HG03521 (cell line): ENCODE measurements around the gene BRIP1.
"Not testable (repeated sequence)": the region's sequence is repeated elsewhere in the genome, so short reads cannot be mapped to it uniquely, and the experiment has no call there.

ENCODE experiments used
- ATAC-seq: cut with Tn5 transposase; IDR thresholded peaks from one replicate; pipeline ENCODE4 v1.9.1; 2021; ENCODE audit warnings: mild to moderate bottlenecking, moderate library complexity; ENCODE audit not compliant: unreplicated experiment

BRIP1 gene

GRCh38 chr17:61831099-61831498 lies 32.2 kb downstream of the BRIP1 start:
- no peak for ATAC-seq

GRCh38 chr17:61828694-61829093 lies 34.6 kb downstream of the BRIP1 start:
- no peak for ATAC-seq

GRCh38 chr17:61827649-61828395 lies 35.5 kb downstream of the BRIP1 start:
- no peak for ATAC-seq

- ATAC-seq: not testable (repeated sequence)
Observed at GRCh38 chr17:61826866-61827265, 36.5 kb downstream of the BRIP1 start.

GRCh38 chr17:61826198-61826597 lies 37.1 kb downstream of the BRIP1 start:
- ATAC-seq: not testable (repeated sequence)

GRCh38 chr17:61825448-61826137 lies 37.7 kb downstream of the BRIP1 start:
- ATAC-seq: no peak

- no peak for ATAC-seq
Observed at GRCh38 chr17:61822326-61823285, 40.7 kb downstream of the BRIP1 start.

GRCh38 chr17:61821655-61822054 lies 41.7 kb downstream of the BRIP1 start:
- ATAC-seq: no peak

- not testable (repeated sequence) for ATAC-seq
Observed at GRCh38 chr17:61819265-61819664, 44.1 kb downstream of the BRIP1 start.

GRCh38 chr17:61818225-61818624 lies 45.1 kb downstream of the BRIP1 start:
- no peak for ATAC-seq

- ATAC-seq: no peak
Observed at GRCh38 chr17:61817452-61817851, 45.9 kb downstream of the BRIP1 start.

GRCh38 chr17:61816538-61816937 lies 46.8 kb downstream of the BRIP1 start:
- ATAC-seq: no peak

GRCh38 chr17:61815863-61816503 lies 47.3 kb downstream of the BRIP1 start:
- no peak for ATAC-seq

- no peak for ATAC-seq
Observed at GRCh38 chr17:61814485-61814884, 48.8 kb downstream of the BRIP1 start.

GRCh38 chr17:61813211-61813610 lies 50.1 kb downstream of the BRIP1 start:
- ATAC-seq: no peak

GRCh38 chr17:61812747-61813146 lies 50.6 kb downstream of the BRIP1 start:
- ATAC-seq: no peak

- ATAC-seq: no peak
Observed at GRCh38 chr17:61809816-61810392, 53.4 kb downstream of the BRIP1 start.

- no peak for ATAC-seq
Observed at GRCh38 chr17:61808442-61808841, 54.9 kb downstream of the BRIP1 start.

- no peak for ATAC-seq
Observed at GRCh38 chr17:61806936-61807335, 56.4 kb downstream of the BRIP1 start.

GRCh38 chr17:61806081-61806828 lies 57.1 kb downstream of the BRIP1 start:
- ATAC-seq: no peak
